HEK293 (cell line): ENCODE data around the gene NANOS3.

Experiments
- CTCF ChIP-seq: fragments of 450-650 bp; formaldehyde crosslinking; IDR thresholded peaks from 2 replicates; pipeline ENCODE4 v1.5.1; 2016; ENCODE audit warnings: missing biosample characterization, missing genetic modification characterization
- KLF9 ChIP-seq: fragments of 450-650 bp; formaldehyde crosslinking; IDR thresholded peaks from 2 replicates; pipeline ENCODE4 v1.5.1; 2016; ENCODE audit warnings: missing biosample characterization, missing genetic modification characterization, low read depth
- ZBTB7A ChIP-seq: fragments of 450-650 bp; formaldehyde crosslinking; IDR thresholded peaks from 2 replicates; pipeline ENCODE4 v1.5.1; 2016; ENCODE audit warnings: low read depth, missing biosample characterization, missing genetic modification characterization
- ZFP69B ChIP-seq: fragments of 450-650 bp; formaldehyde crosslinking; IDR thresholded peaks from 2 replicates; pipeline ENCODE4 v1.5.1; 2016; ENCODE audit warnings: missing biosample characterization, missing genetic modification characterization
- ZNF274 ChIP-seq, 2 experiments: fragments of 200-500 bp in 1 of 2; fragments of 450-650 bp in 1 of 2; sonication (Bioruptor generic) in 1 of 2; formaldehyde crosslinking in 1 of 2; IDR thresholded peaks; 2 replicates each; pipeline versions ENCODE4 v1.5.1 to v1.6.1; 2014 to 2016; ENCODE audit warnings: borderline replicate concordance in 1 of 2, inconsistent platforms in 1 of 2, low read length in 1 of 2, missing biosample characterization in 1 of 2, missing genetic modification characterization in 1 of 2
- ZNF394 ChIP-seq: fragments of 450-650 bp; formaldehyde crosslinking; IDR thresholded peaks from 2 replicates; pipeline ENCODE4 v1.5.1; 2016; ENCODE audit warnings: missing biosample characterization, missing genetic modification characterization, mild to moderate bottlenecking, moderate library complexity, borderline replicate concordance
- ZNF398 ChIP-seq: fragments of 450-650 bp; formaldehyde crosslinking; IDR thresholded peaks from 2 replicates; pipeline ENCODE4 v1.5.1; 2017; ENCODE audit warnings: missing biosample characterization, missing genetic modification characterization
- TF ChIP-seq, protein P1 (sequence below): fragments of 450-650 bp; formaldehyde crosslinking; conservative IDR thresholded peaks from 2 replicates; pipeline ENCODE4 v1.5.1; 2016; ENCODE audit warnings: low read depth, missing biosample characterization, missing genetic modification characterization

DNA sequence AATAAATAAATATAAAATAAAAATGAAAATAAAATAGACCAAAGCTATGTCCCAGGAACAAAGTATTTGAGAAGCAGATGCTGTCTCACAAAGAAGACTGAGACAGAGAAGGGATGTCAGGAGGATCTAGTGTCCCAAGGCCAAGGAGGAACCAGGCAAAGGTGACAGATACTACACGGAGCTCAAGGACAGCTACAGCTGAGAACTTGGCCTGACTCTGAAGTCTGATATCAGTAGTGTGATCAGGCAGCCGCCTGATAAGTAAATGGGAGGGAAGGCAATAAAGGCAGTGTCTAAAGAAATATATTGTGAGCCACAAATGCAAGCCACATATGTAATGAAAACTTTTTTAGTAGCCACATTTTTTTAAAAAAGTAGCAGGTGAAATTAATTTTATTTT, 20.4 kb upstream of the NANOS3 start:
- TF ChIP-seq ZFP69B (tag by site-specific recombination) (no peak), CTCF (no peak), ZNF398 (no peak), KLF9 (tag by site-specific recombination) (no peak), ZBTB7A (no peak), ZNF274 (IDR thresholded peaks at IDR 0.05; ENCODE audit: low read length) (no peak), ZNF274 (tag by site-specific recombination; IDR thresholded peaks at IDR 0.05; ENCODE audit: borderline replicate concordance) (no peak), ZNF394 (tag by site-specific recombination) (no peak)
- TF ChIP-seq, protein P1, sequence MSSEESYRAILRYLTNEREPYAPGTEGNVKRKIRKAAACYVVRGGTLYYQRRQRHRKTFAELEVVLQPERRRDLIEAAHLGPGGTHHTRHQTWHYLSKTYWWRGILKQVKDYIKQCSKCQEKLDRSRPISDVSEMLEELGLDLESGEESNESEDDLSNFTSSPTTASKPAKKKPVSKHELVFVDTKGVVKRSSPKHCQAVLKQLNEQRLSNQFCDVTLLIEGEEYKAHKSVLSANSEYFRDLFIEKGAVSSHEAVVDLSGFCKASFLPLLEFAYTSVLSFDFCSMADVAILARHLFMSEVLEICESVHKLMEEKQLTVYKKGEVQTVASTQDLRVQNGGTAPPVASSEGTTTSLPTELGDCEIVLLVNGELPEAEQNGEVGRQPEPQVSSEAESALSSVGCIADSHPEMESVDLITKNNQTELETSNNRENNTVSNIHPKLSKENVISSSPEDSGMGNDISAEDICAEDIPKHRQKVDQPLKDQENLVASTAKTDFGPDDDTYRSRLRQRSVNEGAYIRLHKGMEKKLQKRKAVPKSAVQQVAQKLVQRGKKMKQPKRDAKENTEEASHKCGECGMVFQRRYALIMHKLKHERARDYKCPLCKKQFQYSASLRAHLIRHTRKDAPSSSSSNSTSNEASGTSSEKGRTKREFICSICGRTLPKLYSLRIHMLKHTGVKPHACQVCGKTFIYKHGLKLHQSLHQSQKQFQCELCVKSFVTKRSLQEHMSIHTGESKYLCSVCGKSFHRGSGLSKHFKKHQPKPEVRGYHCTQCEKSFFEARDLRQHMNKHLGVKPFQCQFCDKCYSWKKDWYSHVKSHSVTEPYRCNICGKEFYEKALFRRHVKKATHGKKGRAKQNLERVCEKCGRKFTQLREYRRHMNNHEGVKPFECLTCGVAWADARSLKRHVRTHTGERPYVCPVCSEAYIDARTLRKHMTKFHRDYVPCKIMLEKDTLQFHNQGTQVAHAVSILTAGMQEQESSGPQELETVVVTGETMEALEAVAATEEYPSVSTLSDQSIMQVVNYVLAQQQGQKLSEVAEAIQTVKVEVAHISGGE (tag by site-specific recombination) = no peak
